DOHH2 (cell line): ENCODE data around the gene TRIM24.

Experiments used
- H3F3A ChIP-seq: fragments of 200-600 bp; sonication (generic), shearing (Covaris generic); 2 replicates; pipeline ENCODE4 v1.6.0; 2016; ENCODE audit warnings: antibody characterized with exemption, mild to moderate bottlenecking; ENCODE audit not compliant: control insufficient read depth, insufficient read depth
- H3K27ac ChIP-seq: fragments of 200-600 bp; sonication (generic); 2 replicates; pipeline ENCODE4 v1.5.1; 2014; ENCODE audit warnings: low read depth, mild to moderate bottlenecking, low read length, moderate library complexity
- H3K27me3 ChIP-seq: fragments of 200-600 bp; sonication (generic); 2 replicates; pipeline ENCODE4 v1.6.1; 2014; ENCODE audit warnings: mild to moderate bottlenecking, low read length, mixed read lengths; ENCODE audit not compliant: control insufficient read depth
- H3K36me3 ChIP-seq: fragments of 200-600 bp; sonication (generic); 2 replicates; pipeline ENCODE4 v1.6.1; 2014; ENCODE audit warnings: mild to moderate bottlenecking, low read length, moderate library complexity, mixed read lengths; ENCODE audit not compliant: control insufficient read depth
- H3K4me1 ChIP-seq: fragments of 200-600 bp; sonication (generic); 2 replicates; pipeline ENCODE4 v1.6.1; 2014; ENCODE audit warnings: mild to moderate bottlenecking, low read length, mixed read lengths; ENCODE audit not compliant: control insufficient read depth
- H3K4me2 ChIP-seq: fragments of 200-600 bp; sonication (generic); 2 replicates; pipeline ENCODE4 v1.6.0; 2014; ENCODE audit warnings: mild to moderate bottlenecking, low read length, moderate library complexity
- H3K4me3 ChIP-seq: fragments of 200-600 bp; sonication (generic); 2 replicates; pipeline ENCODE4 v1.5.1; 2014; ENCODE audit warnings: mild to moderate bottlenecking, low read length, mixed read lengths
- H3K79me2 ChIP-seq: fragments of 200-600 bp; sonication (generic); 2 replicates; pipeline ENCODE4 v1.6.1; 2014; ENCODE audit warnings: mild to moderate bottlenecking, low read length, mixed read lengths; ENCODE audit not compliant: control insufficient read depth
- H3K9me2 ChIP-seq: fragments of 200-600 bp; sonication (generic); replicated peaks from 2 replicates; pipeline ENCODE4 v1.6.1; 2014; ENCODE audit warnings: mild to moderate bottlenecking, low read length, mixed read lengths; ENCODE audit not compliant: control insufficient read depth
- H3K9me3 ChIP-seq: fragments of 200-600 bp; sonication (generic); 2 replicates; pipeline ENCODE4 v1.6.1; 2014; ENCODE audit warnings: antibody characterized with exemption, low read length, mixed read lengths; ENCODE audit not compliant: control insufficient read depth, insufficient read depth
- H4K20me1 ChIP-seq: fragments of 200-600 bp; sonication (generic); 2 replicates; pipeline ENCODE4 v1.6.0; 2014; ENCODE audit warnings: low read depth, mild to moderate bottlenecking, antibody characterized with exemption, low read length, moderate library complexity; ENCODE audit not compliant: control insufficient read depth, insufficient read depth
- EZH2phosphoT487 ChIP-seq: fragments of 200-600 bp; sonication (generic); IDR thresholded peaks from 2 replicates; pipeline ENCODE4 v1.6.1; 2017; ENCODE audit warnings: borderline replicate concordance, mild to moderate bottlenecking, antibody characterized with exemption, low read length, moderate library complexity, mixed read lengths
- TF ChIP-seq, protein P1 (sequence below): fragments of 200-600 bp; sonication (generic); IDR thresholded peaks from one replicate; pipeline ENCODE4 v1.5.1; 2014; ENCODE audit warnings: antibody characterized with exemption, mild to moderate bottlenecking, low read depth, low read length; ENCODE audit not compliant: poor library complexity, severe bottlenecking

Gene TRIM24

DNA sequence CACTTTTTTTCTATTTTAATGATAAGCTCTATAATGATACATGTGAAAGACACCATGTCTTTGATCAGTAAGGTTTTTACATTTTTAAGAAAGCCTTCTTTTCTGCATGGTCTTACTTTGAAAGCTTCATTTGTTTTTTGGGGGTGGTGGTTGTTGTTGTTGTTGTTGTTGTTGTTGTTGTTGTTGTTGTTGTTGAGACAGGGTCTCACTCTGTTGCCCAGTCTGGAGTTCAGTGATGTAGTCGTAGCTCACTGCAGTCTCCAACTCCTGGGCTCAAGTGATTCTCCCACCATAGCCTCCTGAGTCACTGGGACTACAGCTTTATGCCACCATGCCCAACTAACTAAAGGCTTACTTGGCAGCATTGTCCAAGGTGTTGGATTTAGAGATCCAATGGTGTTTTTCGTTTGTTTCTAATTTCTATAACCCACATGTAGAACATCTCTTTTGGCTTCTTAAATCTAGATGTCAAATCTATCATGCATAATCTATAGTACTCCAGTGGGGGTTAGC, 45.4 kb downstream of the TRIM24 start:
- no peaks in the 10 kb centered on the region for H4K20me1 ChIP-seq
- peaks cover 57% of the 10 kb centered on the region for H3K79me2 ChIP-seq
- H3K4me2 ChIP-seq: no peak overlapping the region

DNA sequence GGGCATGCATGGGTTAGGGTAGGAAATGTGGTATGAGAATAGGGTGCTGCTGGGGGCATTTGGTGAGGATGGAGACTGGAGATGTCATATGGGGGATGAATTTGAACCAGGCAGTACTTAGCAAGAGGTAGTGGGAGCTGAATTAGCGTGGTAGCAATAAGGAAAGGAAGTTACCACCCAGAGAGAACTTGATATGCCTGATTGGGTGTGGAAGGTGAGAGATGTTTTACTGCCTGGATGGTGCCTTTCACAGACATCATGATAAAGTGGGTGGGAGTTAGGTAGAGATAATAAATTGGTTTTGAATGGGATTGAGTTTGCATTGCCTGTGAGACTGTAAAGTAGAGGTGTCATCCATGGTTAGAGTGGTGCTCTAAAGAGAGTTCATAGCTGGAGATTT, 46.7 kb downstream of the TRIM24 start:
- H3K27ac ChIP-seq: no peak overlapping the region
- TF ChIP-seq, protein P1, sequence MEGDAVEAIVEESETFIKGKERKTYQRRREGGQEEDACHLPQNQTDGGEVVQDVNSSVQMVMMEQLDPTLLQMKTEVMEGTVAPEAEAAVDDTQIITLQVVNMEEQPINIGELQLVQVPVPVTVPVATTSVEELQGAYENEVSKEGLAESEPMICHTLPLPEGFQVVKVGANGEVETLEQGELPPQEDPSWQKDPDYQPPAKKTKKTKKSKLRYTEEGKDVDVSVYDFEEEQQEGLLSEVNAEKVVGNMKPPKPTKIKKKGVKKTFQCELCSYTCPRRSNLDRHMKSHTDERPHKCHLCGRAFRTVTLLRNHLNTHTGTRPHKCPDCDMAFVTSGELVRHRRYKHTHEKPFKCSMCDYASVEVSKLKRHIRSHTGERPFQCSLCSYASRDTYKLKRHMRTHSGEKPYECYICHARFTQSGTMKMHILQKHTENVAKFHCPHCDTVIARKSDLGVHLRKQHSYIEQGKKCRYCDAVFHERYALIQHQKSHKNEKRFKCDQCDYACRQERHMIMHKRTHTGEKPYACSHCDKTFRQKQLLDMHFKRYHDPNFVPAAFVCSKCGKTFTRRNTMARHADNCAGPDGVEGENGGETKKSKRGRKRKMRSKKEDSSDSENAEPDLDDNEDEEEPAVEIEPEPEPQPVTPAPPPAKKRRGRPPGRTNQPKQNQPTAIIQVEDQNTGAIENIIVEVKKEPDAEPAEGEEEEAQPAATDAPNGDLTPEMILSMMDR: no peak
- no peak for TF ChIP-seq EZH2phosphoT487
- H3K4me2 ChIP-seq: no peak overlapping the region
- no peaks in the 10 kb centered on the region for H3F3A ChIP-seq
- H3K79me2 ChIP-seq: peaks cover 45% of the 10 kb centered on the region
- H3K36me3 ChIP-seq: peaks cover 40% of the 10 kb centered on the region
- no peaks in the 10 kb centered on the region for H4K20me1 ChIP-seq
- H3K4me3 ChIP-seq: no peak overlapping the region
- H3K9me2 ChIP-seq: no peaks in the 10 kb centered on the region
- peaks cover 4% of the 10 kb centered on the region; the same call in 1 of the 2 replicates for H3K9me3 ChIP-seq
- H3K27me3 ChIP-seq: no peaks in the 10 kb centered on the region
- no peaks in the 10 kb centered on the region for H3K4me1 ChIP-seq

More for the DNA sequence above, 45.4 kb downstream of the TRIM24 start:
- H3K4me3 ChIP-seq: no peak overlapping the region
- TF ChIP-seq, protein P1: no peak
- no peak for TF ChIP-seq EZH2phosphoT487
- H3K36me3 ChIP-seq: peaks cover 31% of the 10 kb centered on the region
- H3K9me3 ChIP-seq: no peaks in the 10 kb centered on the region
- H3K9me2 ChIP-seq: no peaks in the 10 kb centered on the region
- no peaks in the 10 kb centered on the region for H3F3A ChIP-seq
- no peaks in the 10 kb centered on the region for H3K27me3 ChIP-seq
- no peak overlapping the region for H3K27ac ChIP-seq
- H3K4me1 ChIP-seq: no peaks in the 10 kb centered on the region

DNA sequence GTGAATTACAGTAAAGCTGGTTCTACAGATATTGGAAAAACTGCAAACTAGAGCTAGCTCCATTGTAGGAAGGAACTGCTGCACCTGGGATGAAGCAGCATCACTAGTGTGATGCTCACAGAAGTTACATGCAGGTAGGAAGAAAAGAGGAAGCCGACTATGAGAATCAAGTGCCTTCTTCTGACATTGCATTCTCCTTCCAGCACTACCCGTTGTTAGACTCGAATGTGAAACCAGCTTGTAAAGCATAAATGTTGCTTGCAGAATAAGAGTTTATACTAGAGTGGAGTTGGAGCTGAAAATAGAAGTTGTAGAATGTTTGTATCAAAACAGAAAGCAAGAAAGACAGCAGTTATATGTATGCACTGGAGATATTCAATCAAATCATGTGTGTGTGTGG, 49.9 kb downstream of the TRIM24 start:
- H3K27ac ChIP-seq: no peak overlapping the region
- H3K9me3 ChIP-seq: peaks cover 11% of the 10 kb centered on the region; the same call in 1 of the 2 replicates
- H4K20me1 ChIP-seq: no peaks in the 10 kb centered on the region
- peaks cover 32% of the 10 kb centered on the region for H3K79me2 ChIP-seq
- H3K27me3 ChIP-seq: no peaks in the 10 kb centered on the region
- H3K4me1 ChIP-seq: peaks cover 23% of the 10 kb centered on the region
- H3K9me2 ChIP-seq: no peaks in the 10 kb centered on the region
- TF ChIP-seq, protein P1: no peak
- TF ChIP-seq EZH2phosphoT487: no peak
- peaks cover 59% of the 10 kb centered on the region for H3K36me3 ChIP-seq
- no peak overlapping the region for H3K4me3 ChIP-seq
- H3F3A ChIP-seq: 0 out of 2 replicates have a peak, but pooled peaks cover 3% of the 10 kb centered on the region
- no peak overlapping the region for H3K4me2 ChIP-seq
